Kidney epithelial cell (primary cell): ENCODE data around the gene MSANTD1. TPM values are rescaled to one million over a fixed set of nuclear protein-coding genes. Genes with fewer than 3 reads are reported as not detected.
"Not testable (repeated sequence)": the region's sequence is repeated elsewhere in the genome, so short reads cannot be mapped to it uniquely, and the experiment has no call there.

Experiments used
- DNase-seq: peaks from one replicate; pipeline ENCODE4 v3.0.0-alpha.2; 2010; ENCODE audit warnings: low read depth
- H3K27me3 ChIP-seq: 2 replicates; pipeline ENCODE4 v1.6.0; 2011; ENCODE audit warnings: low read length; ENCODE audit not compliant: control insufficient read depth, insufficient read depth
- H3K36me3 ChIP-seq: 2 replicates; pipeline ENCODE4 v1.5.1; 2011; ENCODE audit warnings: low read length; ENCODE audit not compliant: control insufficient read depth, insufficient read depth
- H3K4me3 ChIP-seq: 2 replicates; pipeline ENCODE4 v1.5.1; 2011; ENCODE audit warnings: low read depth, mild to moderate bottlenecking, control low read depth, low read length
- CTCF ChIP-seq: IDR thresholded peaks from 2 replicates; pipeline ENCODE4 v1.5.1; 2011; ENCODE audit warnings: mild to moderate bottlenecking, moderate library complexity, low read length, control low read depth, inconsistent platforms; ENCODE audit not compliant: insufficient read depth, poor library complexity, severe bottlenecking
- total RNA-seq: library from RNA; depleted of rRNA; stranded (reverse); fragments of >200 nt; gene quantifications from 2 replicates; pipeline ENCODE4 v1.2.3, GENCODE V29; 2015

Gene MSANTD1
- total RNA-seq, 1 donor from 2014 or later, result 0.50 TPM

DNA sequence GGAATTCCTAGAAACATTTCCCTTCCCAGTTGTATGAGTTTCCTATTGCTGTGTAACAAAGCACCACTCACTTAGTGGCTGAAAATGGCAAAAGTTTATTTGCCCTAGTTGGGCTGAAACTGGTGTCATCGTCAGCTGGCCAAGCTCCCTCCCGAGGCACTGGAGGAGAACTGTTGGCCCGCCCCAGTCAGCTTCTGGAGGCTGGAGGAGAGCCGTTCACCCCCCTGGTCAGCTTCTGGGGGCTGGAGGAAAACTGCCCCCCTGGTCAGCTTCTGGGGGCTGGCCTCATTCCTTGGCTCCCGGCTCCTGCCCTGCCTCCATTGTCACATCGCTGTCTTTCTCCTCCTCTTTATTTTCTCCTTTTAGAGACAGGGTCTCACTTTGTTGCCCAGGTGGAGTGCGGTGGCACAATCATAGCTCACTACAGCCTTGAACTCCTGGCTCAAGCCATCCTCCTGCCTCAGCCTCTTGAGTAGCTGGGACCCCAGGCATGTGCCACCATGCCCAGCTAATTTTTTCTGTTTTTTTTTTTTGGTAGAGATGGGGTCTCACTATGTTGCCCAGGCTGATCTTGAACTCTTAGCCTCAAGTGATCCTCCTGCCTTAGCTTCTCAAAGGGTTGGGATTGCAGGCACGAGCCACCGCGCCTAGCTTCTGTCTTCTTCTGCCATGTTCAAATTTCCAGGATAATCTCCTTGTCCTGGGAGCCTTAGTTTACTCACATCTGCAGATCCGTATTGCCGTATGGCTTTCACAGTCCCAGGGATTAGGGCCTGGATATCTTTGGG, 47.1 kb downstream of the MSANTD1 start:
- Histone ChIP-seq H3K4me3 (no peak overlapping the region), H3K27me3 (no peaks in the 10 kb centered on the region), H3K36me3 (no peaks in the 10 kb centered on the region)
- no peak for TF ChIP-seq CTCF
- DNase-seq, result no peak

GRCh38 chr4:3296651-3297050, 47.7 kb downstream of the MSANTD1 start:
- no peak for DNase-seq
- H3K4me3 ChIP-seq, result no peak overlapping the region
- no peaks in the 10 kb centered on the region for H3K27me3 ChIP-seq
- TF ChIP-seq CTCF, result no peak
- H3K36me3 ChIP-seq, result no peaks in the 10 kb centered on the region

DNA sequence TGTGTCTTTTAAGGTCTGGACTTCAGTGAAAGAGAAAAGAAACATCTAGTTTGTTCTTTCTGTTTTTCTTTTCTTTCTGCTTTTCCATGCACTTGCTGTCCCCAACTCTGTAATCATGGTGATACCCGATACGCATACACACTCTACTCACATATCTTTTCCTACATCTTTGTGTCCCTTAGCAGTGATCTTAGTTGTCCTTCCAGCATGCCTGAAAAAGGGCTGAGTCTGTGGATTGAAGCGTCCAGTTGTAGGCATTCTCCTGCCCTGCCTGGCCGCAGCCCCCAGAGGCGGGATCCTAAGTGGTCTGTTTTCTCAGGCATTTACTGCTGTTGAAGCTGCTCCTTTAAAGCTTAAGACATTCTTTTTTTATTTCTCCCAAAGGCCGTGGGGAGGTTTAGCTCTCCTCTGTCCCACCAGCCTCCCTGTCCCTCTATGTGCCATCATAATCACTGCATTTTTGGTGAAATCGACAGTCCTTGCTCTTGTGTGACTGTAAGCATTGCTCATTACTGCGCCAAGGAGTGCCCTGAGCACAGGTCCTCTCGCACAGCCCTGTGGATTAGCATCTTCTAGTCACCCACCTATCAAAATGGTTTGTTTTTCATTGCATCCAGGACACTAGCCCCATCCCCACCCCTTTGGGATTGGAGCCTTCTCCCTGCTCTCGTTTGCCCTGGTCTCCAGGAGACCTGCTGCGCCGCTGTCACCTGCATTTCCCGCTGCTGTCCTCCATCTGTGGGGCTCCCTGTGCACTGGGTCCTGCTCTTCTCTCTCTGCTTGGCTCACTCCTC, 48.3 kb downstream of the MSANTD1 start:
- DNase-seq, result no peak
- Histone ChIP-seq H3K27me3 (no peaks in the 10 kb centered on the region), H3K36me3 (no peaks in the 10 kb centered on the region), H3K4me3 (no peak overlapping the region)
- TF ChIP-seq CTCF, result no peak

GRCh38 chr4:3299122-3299975, 50.4 kb downstream of the MSANTD1 start:
- no peaks in the 10 kb centered on the region for H3K27me3 ChIP-seq
- H3K36me3 ChIP-seq, result no peaks in the 10 kb centered on the region
- no peak for DNase-seq
- no peak overlapping the region for H3K4me3 ChIP-seq
- TF ChIP-seq CTCF, result no peak

GRCh38 chr4:3299976-3300671, 51.2 kb downstream of the MSANTD1 start:
- no peaks in the 10 kb centered on the region for H3K36me3 ChIP-seq
- no peak overlapping the region for H3K4me3 ChIP-seq
- TF ChIP-seq CTCF, result no peak
- H3K27me3 ChIP-seq, result no peaks in the 10 kb centered on the region
- no peak for DNase-seq

- H3K4me3 ChIP-seq, DNase-seq, H3K27me3 ChIP-seq, H3K36me3 ChIP-seq: not testable (repeated sequence)
These were observed 51.9 kb downstream of the MSANTD1 start for GRCh38 chr4:3300882-3301281.
